K562 (cell line): Measurements from ENCODE around the gene AP1G2. TPM values are rescaled to one million over a fixed set of nuclear protein-coding genes. Genes with fewer than 3 reads are reported as not detected.

Experiments
- ATAC-seq: fragments of 200-7000 bp; cut with Tn5 transposase; 3 replicates; pipeline ENCODE4 v1.9.1; 2020; ENCODE audit warnings: moderate library complexity
- BruUV-seq: library from RNA; stranded (reverse); fragments of 400-500 nt; replicated peaks from 2 replicates; lab custom pipeline; 2021; lab: Mats Ljungman, UMichigan
- CTCF ChIA-PET: fragments of 300-600 bp; formaldehyde crosslinking; extraction: SDS; loops from one replicate; lab custom pipeline; 2021; ENCODE audit warnings: low intra/inter-chr PET ratio; lab: Yijun Ruan, JAX
- POLR2A ChIA-PET: fragments of 300-600, 350-650 bp; sonication (Branson Sonifier 250); formaldehyde crosslinking; extraction: SDS; loops from one replicate; lab custom pipeline; 2021; ENCODE audit warnings: antibody characterized with exemption, inconsistent platforms; lab: Yijun Ruan, JAX
- DNase-seq, 4 experiments: peaks; one replicate each; pipeline versions ENCODE4 v3.0.0 to v3.0.0-alpha.2; 2011 to 2018; ENCODE audit warnings: low spot score in 3 of 4, mixed read lengths in 3 of 4; ENCODE audit errors: extremely low read depth in 1 of 4
- FAIRE-seq: peaks from 2 replicates; lab custom pipeline; 2011; peaks lifted over from hg19 to GRCh38; lab: Jason Lieb, UNC
- H2AFZ ChIP-seq: 2 replicates; pipeline ENCODE4 v1.6.0; 2011; ENCODE audit warnings: low read depth, low read length, control low read depth, inconsistent platforms
- H3K27ac ChIP-seq: fragments of 200-600 bp; 3 replicates; pipeline ENCODE4 v1.8.0; 2011; ENCODE audit warnings: low read depth, mild to moderate bottlenecking, control low read depth, inconsistent platforms, low read length, moderate library complexity, mixed read lengths; ENCODE audit errors: extremely low read depth
- H3K27me3 ChIP-seq, 2 experiments: fragments of 300-600 bp in 1 of 2; 2 replicates in 1 of 2; 3 replicates in 1 of 2; pipeline versions ENCODE4 v1.6.0 to v1.8.0; 2011; ENCODE audit warnings: inconsistent platforms in 2 of 2, low read length in 2 of 2, mild to moderate bottlenecking in 1 of 2, mixed read lengths in 1 of 2, moderate library complexity in 1 of 2; ENCODE audit not compliant: control insufficient read depth in 2 of 2, insufficient read depth in 2 of 2
- H3K36me3 ChIP-seq: fragments of 300-600 bp; 3 replicates; pipeline ENCODE4 v1.8.0; 2011; ENCODE audit warnings: mild to moderate bottlenecking, low read length, inconsistent platforms; ENCODE audit not compliant: control insufficient read depth, insufficient read depth
- H3K4me1 ChIP-seq, 2 experiments: fragments of 200-600 bp in 1 of 2; replicated peaks in 1 of 2; 2 replicates in 1 of 2; 3 replicates in 1 of 2; pipeline versions ENCODE4 v1.5.1 to v1.8.0; 2011; ENCODE audit warnings: inconsistent platforms in 2 of 2, low read length in 2 of 2, mild to moderate bottlenecking in 1 of 2, mixed read lengths in 1 of 2, moderate library complexity in 1 of 2; ENCODE audit not compliant: control insufficient read depth in 2 of 2, insufficient read depth in 2 of 2
- H3K4me2 ChIP-seq: 2 replicates; pipeline ENCODE4 v1.6.1; 2011; ENCODE audit warnings: low read length, control low read depth, inconsistent platforms, mixed read lengths; ENCODE audit not compliant: insufficient read depth
- H3K4me3 ChIP-seq: fragments of 200-600 bp; sonication (generic), shearing (Covaris generic); 2 replicates; pipeline ENCODE4 v1.5.1; 2016; ENCODE audit warnings: control low read depth, inconsistent platforms
- H3K79me2 ChIP-seq: fragments of 200-600 bp; 3 replicates; pipeline ENCODE4 v1.8.0; 2011; ENCODE audit warnings: low read length, inconsistent platforms; ENCODE audit not compliant: control insufficient read depth, insufficient read depth
- H3K9ac ChIP-seq, 2 experiments: 2 replicates each; pipeline versions ENCODE4 v1.6.0 to v1.6.1; 2011; ENCODE audit warnings: low read depth in 2 of 2, low read length in 2 of 2, control low read depth in 1 of 2, inconsistent platforms in 1 of 2, mild to moderate bottlenecking in 1 of 2, mixed read lengths in 1 of 2; ENCODE audit not compliant: insufficient read depth in 1 of 2
- H3K9me1 ChIP-seq: one replicate; pipeline ENCODE4 v1.6.0; 2011; ENCODE audit warnings: inconsistent platforms, mild to moderate bottlenecking, low read length, moderate library complexity; ENCODE audit not compliant: control insufficient read depth, insufficient read depth
- H3K9me3 ChIP-seq: replicated peaks from 2 replicates; pipeline ENCODE4 v1.5.1; 2011; ENCODE audit warnings: low read depth, low read length, inconsistent platforms; ENCODE audit not compliant: control insufficient read depth, insufficient read depth
- H4K20me1 ChIP-seq: replicated peaks from 2 replicates; pipeline ENCODE4 v1.6.1; 2011; ENCODE audit warnings: low read length, inconsistent platforms, mixed read lengths; ENCODE audit not compliant: control insufficient read depth, insufficient read depth
- CBX8 ChIP-seq: fragments of 200-600 bp; sonication (generic); IDR thresholded peaks from 2 replicates; pipeline ENCODE4 v1.6.1; 2012; ENCODE audit warnings: borderline replicate concordance, mixed run types, low read depth, mild to moderate bottlenecking, moderate library complexity, mixed read lengths, low read length, control low read depth, inconsistent platforms; ENCODE audit not compliant: poor library complexity, severe bottlenecking; ENCODE audit errors: extremely low read depth
- CREB5 ChIP-seq: fragments of 250-450 bp; sonication (Bioruptor Pico); IDR thresholded peaks from 2 replicates; pipeline ENCODE4 v1.5.0; 2020; ENCODE audit warnings: mild to moderate bottlenecking
- CTCF ChIP-seq, 3 experiments: IDR thresholded peaks in 2 of 3; conservative IDR thresholded peaks in 1 of 3; 2 replicates each; pipeline ENCODE4 v1.5.1; 2011 to 2012; ENCODE audit warnings: low read length in 3 of 3, mild to moderate bottlenecking in 3 of 3, control low read depth in 2 of 3, improper control_type of control experiment in 1 of 3, inconsistent platforms in 1 of 3, low read depth in 1 of 3, mixed read lengths in 1 of 3, moderate library complexity in 1 of 3; ENCODE audit not compliant: insufficient read depth in 2 of 3
- ELF4 ChIP-seq: fragments of 450-650 bp; formaldehyde crosslinking; IDR thresholded peaks from 2 replicates; pipeline ENCODE4 v1.4.0; 2022; ENCODE audit warnings: missing genetic modification characterization
- IRF2 ChIP-seq: sonication (generic); formaldehyde crosslinking; IDR thresholded peaks from 2 replicates; pipeline ENCODE4 v1.8.1; 2022; ENCODE audit warnings: mild to moderate bottlenecking, missing genetic modification reagents
- JUNB ChIP-seq: fragments of 450-650 bp; formaldehyde crosslinking; conservative IDR thresholded peaks from 2 replicates; pipeline ENCODE4 v1.4.0; 2020; ENCODE audit warnings: mild to moderate bottlenecking
- RBM15 ChIP-seq: fragments of 200-400 bp; formaldehyde crosslinking; IDR thresholded peaks from 2 replicates; pipeline ENCODE4 v1.6.1; 2018; ENCODE audit warnings: mild to moderate bottlenecking, low read length, moderate library complexity; ENCODE audit not compliant: insufficient read depth
- SAFB ChIP-seq: fragments of 200-400 bp; formaldehyde crosslinking; IDR thresholded peaks from 2 replicates; pipeline ENCODE4 v1.6.1; 2017; ENCODE audit warnings: low read depth, low read length, borderline replicate concordance
- SMARCC2 ChIP-seq: fragments of 450-650 bp; IDR thresholded peaks from 2 replicates; pipeline ENCODE4 v1.6.1; 2017; ENCODE audit warnings: antibody characterized with exemption, moderate library complexity, mild to moderate bottlenecking, low read depth
- SMARCE1 ChIP-seq: fragments of 450-650 bp; IDR thresholded peaks from 2 replicates; pipeline ENCODE4 v1.7.1; 2016; ENCODE audit warnings: mild to moderate bottlenecking
- SREBF1 ChIP-seq: fragments of 150-350 bp; IDR thresholded peaks from 2 replicates; pipeline ENCODE4 v1.6.1; 2014; ENCODE audit warnings: antibody characterized with exemption, low read depth, low read length, borderline replicate concordance
- STAT5B ChIP-seq: fragments of 250-450 bp; sonication (Bioruptor Pico); IDR thresholded peaks from 2 replicates; pipeline ENCODE4 v1.8.0; 2021; ENCODE audit warnings: mild to moderate bottlenecking, inconsistent platforms
- WGBS: fragments of 100-300 bp; shearing (Covaris generic); methylation state at CpG from one replicate; pipeline ENCODE4 v1.1.6; 2016; ENCODE audit warnings: low coverage, mixed read lengths; ENCODE audit not compliant: insufficient coverage; ENCODE audit errors: missing lambda C conversion rate; 5-methylcytosine and 5-hydroxymethylcytosine counted together
- in situ Hi-C: fragments of 300-500 bp; cut with MboI; formaldehyde crosslinking; loops from 4 replicates; pipeline ENCODE4 v1.15.0; 2018; ENCODE audit warnings: inconsistent platforms, mixed read lengths
- intact Hi-C: fragments of 100-400 bp; cut with micrococcal nuclease; formaldehyde crosslinking; loops from 2 replicates; pipeline ENCODE4 v1.14.2; 2022
- polyA plus RNA-seq, 8 experiments: library from polyadenylated mRNA; depleted of rRNA in 4 of 8; stranded (reverse) in 5 of 8; unstranded in 3 of 8; fragments of >200 nt; fragmentation: Nextera tagmentation in 2 of 8; fragmentation: Illumina TruSeq in 1 of 8; extraction: Ambion mirVana in 2 of 8; extraction: Trizol in 1 of 8; gene quantifications; 2 replicates each; pipeline versions ENCODE4 v1.2.1 to v1.2.3, GENCODE V29; 2011 to 2014; ENCODE audit warnings: inconsistent platforms in 1 of 8, missing spikeins in 1 of 8
- total RNA-seq, 7 experiments: library from RNA; depleted of rRNA in 6 of 7; stranded (reverse); fragments of >200 nt in 6 of 7; fragmentation: Illumina TruSeq in 2 of 7; extraction: Trizol in 2 of 7; gene quantifications; 2 replicates each; pipeline versions ENCODE4 v1.2.1 to v1.2.3, GENCODE V29; 2011 to 2021; ENCODE audit warnings: low replicate concordance in 1 of 7

The AP1G2 gene
- total and polyA plus RNA-seq, 9 of the 15 experiments (the other 6 are each of a cell fraction or from before 2014, with no cell fraction given), result 19.1 to 83.5 (median 33.3) TPM

GRCh38 chr14:23529016-23529415, 38.6 kb downstream of the AP1G2 start:
- ATAC-seq (no peak), DNase-seq (no peak), FAIRE-seq (no peak)
- no peaks in the 10 kb centered on the region for H3K9me1 ChIP-seq
- no peaks in the 10 kb centered on the region for H3K79me2 ChIP-seq
- no peak overlapping the region for H3K27ac ChIP-seq
- no peaks in the 10 kb centered on the region for H3K36me3 ChIP-seq
- WGBS, result 0% methylated on average over 3 of the region's 3 CpGs
- TF ChIP-seq STAT5B (CRISPR knock-in tag), result no peak
- TF ChIP-seq SREBF1, result no peak
- TF ChIP-seq CREB5 (CRISPR knock-in tag), result no peak
- no peak overlapping the region for H3K4me2 ChIP-seq
- peak overlapping the region in 1 of 2 experiments; percentile 17; a peak in 1 of 4 replicates for H3K9ac ChIP-seq
- no peaks in the 10 kb centered on the region; the same call in 1 of the 2 replicates for H4K20me1 ChIP-seq
- H3K4me1 ChIP-seq, result peaks cover 0 to 6% of the 10 kb centered on the region in 2 experiments; a peak in 2 of 5 replicates
- in situ Hi-C loops, result no loop called here
- ChIA-PET POLR2A (no interaction called here), CTCF (no interaction called here)
- H3K27me3 ChIP-seq, result peaks cover 0 to 49% of the 10 kb centered on the region in 2 experiments; a peak in 3 of 5 replicates
- H2AFZ ChIP-seq, result no peak overlapping the region
- no peaks in the 10 kb centered on the region for H3K9me3 ChIP-seq
- intact Hi-C loops, result no loop called here
- BruUV-seq, result no TSS peak
- H3K4me3 ChIP-seq, result no peak overlapping the region

GRCh38 chr14:23528555-23528954, 39.0 kb downstream of the AP1G2 start:
- DNase-seq (no peak), FAIRE-seq (no peak), ATAC-seq (peak; percentile 51; the same call in 1 of the 3 replicates)
- no peaks in the 10 kb centered on the region for H3K9me3 ChIP-seq
- H3K4me1 ChIP-seq, result peaks cover 0 to 6% of the 10 kb centered on the region in 2 experiments; a peak in 2 of 5 replicates
- no TSS peak for BruUV-seq
- intact Hi-C loops (no loop called here), in situ Hi-C loops (no loop called here)
- no peak overlapping the region for H2AFZ ChIP-seq
- no peak overlapping the region for H3K27ac ChIP-seq
- no peaks in the 10 kb centered on the region for H3K9me1 ChIP-seq
- POLR2A ChIA-PET, result no interaction called here
- CTCF ChIA-PET, result no interaction called here
- no peaks in the 10 kb centered on the region for H3K36me3 ChIP-seq
- peak overlapping the region in 1 of 2 experiments; percentile 17; a peak in 2 of 4 replicates for H3K9ac ChIP-seq
- H3K27me3 ChIP-seq, result peaks cover 0 to 48% of the 10 kb centered on the region in 2 experiments; a peak in 3 of 5 replicates
- no peaks in the 10 kb centered on the region; the same call in 1 of the 2 replicates for H4K20me1 ChIP-seq
- 0% methylated on average over 1 of the region's 1 CpG for whole genome bisulfite sequencing
- TF ChIP-seq ELF4 (CRISPR knock-in tag) (no peak), CTCF (IDR thresholded peaks at IDR 0.05 in 2 of 3, conservative IDR thresholded peaks at IDR 0.05 in 1 of 3; ENCODE audit: insufficient read depth in 2 of 3, low read depth in 1 of 3, low read length in 3 of 3) (peak in 1 of 3 experiments; percentile 31; a peak in 1 of 6 replicates), RBM15 (no peak), CBX8 (no peak), IRF2 (CRISPR knock-in tag) (no peak), SAFB (no peak), SMARCE1 (no peak), SMARCC2 (no peak), JUNB (CRISPR knock-in tag) (no peak)
- no peak overlapping the region for H3K4me3 ChIP-seq
- no peaks in the 10 kb centered on the region for H3K79me2 ChIP-seq
- H3K4me2 ChIP-seq, result no peak overlapping the region
